Measurements from ENCODE around the gene AKT1S1.
A peak's percentile ranks its signal among the peaks of the same experiment; 100 is the strongest.

Gene AKT1S1

DNA sequence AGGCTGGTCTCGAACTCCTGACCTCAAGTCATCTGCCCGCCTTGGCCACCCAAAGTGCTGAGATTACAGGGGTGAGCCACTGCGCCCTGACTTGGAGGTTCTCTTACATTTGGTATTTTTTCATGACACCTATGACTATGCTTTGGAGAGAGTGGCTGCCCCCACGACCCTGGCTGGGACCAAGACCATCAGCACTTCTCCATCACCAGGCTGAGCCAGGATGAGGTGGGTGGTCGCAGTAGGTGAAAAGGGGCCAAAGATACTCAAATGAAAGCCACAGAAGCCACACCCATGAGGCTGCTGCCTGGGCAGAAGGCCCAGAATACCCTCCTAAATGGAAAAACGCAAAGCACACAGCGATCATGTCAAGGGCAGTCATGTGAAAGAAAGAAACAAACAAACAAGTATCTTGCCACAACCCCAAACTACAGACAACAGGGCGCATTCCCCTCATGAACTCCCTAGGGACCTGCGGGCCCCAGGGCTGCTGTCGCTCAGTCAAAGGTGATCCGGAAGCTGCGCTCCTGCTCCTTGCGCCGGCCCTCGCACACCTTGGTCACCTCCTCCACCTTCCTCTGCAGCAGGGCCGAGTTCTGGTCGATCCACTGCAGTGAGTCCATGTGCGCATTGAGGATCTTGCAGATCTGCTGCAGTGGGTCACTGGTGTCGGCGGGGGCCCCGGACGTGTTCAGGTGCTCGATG, 30.7 kb upstream of the AKT1S1 start:
- DNase-seq (ENCODE audit: low spot score): no peak

DNA sequence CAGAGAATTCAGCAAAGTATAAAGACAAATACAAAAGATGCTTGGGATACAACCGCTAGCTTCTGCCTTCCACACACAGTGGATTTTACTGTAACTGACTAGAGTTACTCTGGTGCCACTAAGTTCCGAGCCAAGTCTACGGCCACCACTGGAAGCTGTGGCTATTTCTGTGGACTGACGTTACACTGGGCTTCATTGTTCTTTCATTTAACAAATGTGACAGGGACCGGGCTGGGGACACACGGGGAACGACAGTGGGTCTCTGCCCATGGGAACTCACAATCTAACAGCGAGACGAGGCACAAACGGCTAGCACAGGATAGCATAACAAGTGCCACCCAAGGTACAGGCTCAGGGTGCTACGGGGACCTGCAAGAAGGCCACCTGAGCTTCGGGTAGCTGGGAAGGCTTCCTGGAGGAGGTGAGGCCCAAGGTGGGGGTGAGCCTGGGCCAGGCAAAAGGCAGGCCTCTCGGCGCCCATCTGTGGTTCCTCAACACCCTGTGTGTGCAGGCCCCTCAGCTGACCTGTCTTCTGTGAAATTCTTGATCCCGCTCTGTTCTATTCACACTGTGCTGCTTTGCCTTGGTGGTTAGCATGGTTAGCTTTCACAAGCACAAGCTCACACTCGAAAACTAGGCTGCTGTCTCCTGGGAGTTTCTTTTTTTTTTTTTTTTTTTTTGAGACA, 29.9 kb upstream of the AKT1S1 start:
- peak; percentile 61 for DNase-seq (ENCODE audit: low spot score)

DNA sequence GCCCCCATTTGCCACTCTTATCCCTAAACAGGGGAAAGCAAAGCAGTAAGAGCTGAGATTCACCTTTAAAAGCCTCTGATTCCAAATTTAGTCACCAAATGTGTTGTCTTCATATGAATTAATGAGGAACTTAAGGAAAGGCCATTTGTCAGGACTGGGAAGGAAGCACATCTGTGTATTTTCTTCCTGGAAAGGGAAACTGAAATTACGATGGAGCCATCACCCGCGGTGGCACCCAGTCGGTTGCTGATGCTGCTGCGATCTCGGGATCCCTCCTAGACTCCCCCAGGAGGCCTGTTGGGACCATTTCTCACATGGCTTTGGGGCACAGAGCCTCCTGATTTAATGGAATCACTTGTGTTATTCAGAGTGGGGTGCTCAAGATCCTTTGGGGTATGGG, 27.0 kb upstream of the AKT1S1 start:
- DNase-seq (ENCODE audit: low spot score): no peak

DNA sequence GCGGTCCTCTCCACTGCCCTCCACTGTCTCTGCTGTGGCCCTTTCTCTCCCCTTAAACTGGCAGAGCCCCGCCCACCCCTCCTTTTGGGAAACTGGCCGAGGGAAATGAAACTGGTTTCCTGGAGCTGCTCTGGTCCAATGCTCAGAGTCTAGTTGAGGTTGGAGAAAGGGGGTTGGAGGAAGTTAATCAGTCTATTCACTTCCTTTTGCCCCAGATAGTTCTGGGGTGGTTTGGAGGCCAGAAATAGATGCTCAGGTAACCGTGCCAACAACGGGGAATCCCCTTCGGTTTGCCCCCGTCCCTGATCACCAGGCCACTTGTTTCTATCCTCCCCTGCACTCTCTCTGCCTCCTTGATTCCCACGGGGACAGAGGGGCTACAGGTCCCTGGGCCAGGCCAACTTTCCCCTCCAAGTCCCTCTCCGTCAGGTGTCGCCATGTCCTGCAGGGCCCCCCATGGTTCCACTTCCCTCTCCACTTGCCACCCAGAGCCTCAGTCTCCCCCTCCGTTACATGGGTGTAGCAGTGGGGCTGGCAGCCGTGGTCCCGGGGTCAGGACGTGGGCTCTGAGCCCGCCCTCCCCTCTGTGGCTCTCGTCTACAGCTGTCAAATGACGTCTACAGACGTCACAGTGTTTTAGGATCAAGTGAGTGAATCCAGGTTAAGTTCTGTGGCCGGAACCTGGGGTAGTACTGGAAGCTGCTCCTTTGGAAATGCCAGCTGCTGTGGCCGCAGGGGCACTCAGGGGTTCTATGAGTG, 19.9 kb upstream of the AKT1S1 start, which contains the start of gene IL4I1:
Gene IL4I1, minus strand, starts transcription at position 25 of the 759 bp plus-strand sequence. CDS start 727 bp downstream, outside the sequence.
- no peak for DNase-seq (ENCODE audit: low spot score)

DNA sequence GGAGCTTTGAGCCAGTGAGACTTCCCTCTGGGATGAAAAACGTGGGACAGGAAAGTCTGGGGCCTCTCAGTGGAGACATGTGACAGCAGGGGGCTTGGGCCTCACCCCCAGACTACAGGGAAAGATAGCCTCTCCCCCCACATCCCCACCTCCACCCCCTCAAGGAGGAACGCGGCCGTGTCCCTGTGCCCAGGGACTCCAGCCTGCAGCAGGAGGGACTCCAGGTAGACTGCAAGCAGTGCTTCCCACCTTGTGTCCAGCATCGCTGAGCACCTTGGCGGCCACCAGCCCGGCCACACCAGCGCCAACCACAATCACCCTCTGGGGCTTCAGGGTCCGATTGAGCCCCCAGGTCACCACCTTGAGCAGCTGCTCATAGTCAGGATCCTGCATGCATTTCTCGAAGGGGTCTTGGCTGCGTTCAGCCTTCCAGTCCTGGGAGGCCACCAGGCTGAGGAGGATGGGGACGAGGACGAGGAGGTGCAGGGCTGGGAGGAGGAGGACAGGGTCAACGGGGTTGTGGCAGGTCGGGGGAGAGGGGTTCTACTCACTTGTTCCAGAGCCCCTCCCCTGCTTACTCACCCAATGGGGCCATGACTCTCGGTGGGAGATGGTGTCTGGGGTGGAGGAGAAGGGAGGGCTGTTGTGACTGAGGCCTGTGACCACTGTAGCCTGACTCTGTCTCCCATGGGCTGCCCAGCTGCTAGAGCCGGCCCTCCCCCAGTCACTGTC, 18.6 kb upstream of the AKT1S1 start:
- no peak for DNase-seq (ENCODE audit: low spot score)

DNA sequence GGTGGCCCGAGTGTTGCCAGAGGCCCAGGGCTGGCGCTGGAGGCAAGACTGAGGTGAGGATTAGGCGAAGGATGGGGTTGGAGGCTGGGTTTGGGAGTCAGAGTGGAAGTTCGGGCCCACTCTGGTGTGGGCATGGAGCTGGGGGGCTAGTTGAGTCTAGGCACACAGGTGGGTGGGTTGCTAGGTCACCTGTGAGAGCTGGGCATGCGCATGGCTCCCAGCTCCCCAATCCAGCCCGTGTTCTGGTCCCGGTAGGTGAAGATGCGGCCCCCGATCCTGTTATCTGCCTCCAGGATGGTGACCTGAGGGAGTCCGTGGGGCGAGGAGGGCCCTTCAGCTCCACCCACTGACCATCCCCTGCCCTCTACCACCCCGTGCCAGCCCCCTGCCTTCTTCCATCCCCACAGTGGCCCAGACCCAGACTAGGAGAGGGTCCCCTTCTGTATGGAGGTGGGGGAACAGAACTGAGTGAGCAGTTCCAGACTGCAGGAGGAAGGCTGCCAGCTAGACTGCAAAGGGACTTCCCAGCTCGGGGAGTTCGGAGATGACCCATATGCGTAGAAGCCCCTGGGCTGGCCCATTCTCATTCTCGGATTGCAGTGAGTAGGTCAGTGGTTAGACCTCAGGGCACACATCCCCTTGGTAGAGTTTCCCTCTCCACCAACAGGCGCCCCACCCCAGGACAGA, 17.9 kb upstream of the AKT1S1 start:
- DNase-seq (ENCODE audit: low spot score): no peak

DNA sequence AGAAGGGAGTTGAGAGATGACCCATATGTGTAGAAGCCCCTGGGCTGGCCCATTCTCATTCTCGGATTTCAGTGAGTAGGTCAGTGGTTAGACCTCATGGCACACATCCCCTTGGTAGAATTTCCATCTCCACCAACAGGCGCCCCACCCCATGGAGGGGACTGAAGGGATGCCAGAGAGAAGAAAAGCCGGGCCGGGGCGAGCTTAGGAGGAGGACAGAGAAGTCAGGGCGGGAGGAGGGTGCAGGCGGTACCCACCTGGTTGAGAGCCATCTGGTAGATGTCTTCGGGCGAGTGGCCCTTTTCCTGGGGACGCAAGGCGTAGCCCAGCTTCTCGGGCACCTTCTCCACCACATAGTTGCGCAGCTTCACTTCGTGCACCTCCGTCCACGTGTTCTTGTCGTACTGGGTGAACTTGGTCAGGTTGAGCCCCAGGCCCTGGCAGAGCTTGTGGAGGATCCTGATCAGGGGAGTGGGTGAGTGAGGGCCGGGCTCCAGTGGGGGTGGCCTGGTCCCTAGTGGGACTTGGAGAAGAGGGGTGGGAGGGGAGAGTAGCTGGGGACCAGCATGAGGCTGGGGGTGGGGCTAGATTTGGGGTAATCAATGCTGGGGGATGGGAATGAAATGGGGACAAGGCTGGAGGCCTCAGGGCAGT, 17.0 kb upstream of the AKT1S1 start:
- no peak for DNase-seq (ENCODE audit: low spot score)

DNA sequence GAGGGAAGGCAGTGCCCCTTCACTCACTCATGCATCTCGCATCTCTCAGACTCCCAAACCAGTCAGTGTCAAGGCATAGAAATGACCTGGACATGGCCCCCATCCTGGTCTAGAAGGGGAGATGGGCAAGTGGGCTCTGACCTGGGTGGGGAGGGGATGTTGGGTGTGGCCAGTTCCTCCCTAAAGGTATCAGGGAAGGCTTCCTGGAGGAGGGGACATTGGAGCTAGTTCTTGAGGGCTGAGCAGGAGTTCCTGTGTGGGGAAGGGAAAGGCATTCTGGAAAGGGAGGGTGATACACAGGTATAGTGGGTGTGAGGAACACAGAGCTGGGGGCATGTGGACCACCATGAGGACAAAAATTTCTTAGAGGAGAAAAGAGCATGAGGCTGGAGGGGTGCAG, 15.6 kb upstream of the AKT1S1 start:
- DNase-seq (ENCODE audit: low spot score): no peak

DNA sequence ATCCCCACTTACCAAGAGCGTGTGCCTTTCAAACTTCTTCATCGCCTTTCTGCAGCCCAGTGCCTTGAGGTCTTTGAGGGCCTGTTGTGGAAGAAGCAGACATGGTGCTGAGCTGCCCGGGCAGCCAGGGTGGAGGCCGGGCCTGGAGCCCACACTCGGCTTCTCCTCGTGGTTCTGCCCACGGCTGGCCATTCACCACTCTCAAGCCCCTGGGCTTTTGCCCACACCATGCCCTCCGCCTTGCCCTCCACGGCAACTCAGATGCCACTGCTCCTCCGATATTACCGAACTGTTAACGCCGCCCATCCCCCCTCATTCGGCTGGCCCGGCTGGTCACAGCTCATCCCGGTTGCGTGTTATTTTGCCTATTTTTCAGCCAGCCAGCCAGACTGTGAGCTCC, 14.2 kb upstream of the AKT1S1 start:
- DNase-seq (ENCODE audit: low spot score): no peak

DNA sequence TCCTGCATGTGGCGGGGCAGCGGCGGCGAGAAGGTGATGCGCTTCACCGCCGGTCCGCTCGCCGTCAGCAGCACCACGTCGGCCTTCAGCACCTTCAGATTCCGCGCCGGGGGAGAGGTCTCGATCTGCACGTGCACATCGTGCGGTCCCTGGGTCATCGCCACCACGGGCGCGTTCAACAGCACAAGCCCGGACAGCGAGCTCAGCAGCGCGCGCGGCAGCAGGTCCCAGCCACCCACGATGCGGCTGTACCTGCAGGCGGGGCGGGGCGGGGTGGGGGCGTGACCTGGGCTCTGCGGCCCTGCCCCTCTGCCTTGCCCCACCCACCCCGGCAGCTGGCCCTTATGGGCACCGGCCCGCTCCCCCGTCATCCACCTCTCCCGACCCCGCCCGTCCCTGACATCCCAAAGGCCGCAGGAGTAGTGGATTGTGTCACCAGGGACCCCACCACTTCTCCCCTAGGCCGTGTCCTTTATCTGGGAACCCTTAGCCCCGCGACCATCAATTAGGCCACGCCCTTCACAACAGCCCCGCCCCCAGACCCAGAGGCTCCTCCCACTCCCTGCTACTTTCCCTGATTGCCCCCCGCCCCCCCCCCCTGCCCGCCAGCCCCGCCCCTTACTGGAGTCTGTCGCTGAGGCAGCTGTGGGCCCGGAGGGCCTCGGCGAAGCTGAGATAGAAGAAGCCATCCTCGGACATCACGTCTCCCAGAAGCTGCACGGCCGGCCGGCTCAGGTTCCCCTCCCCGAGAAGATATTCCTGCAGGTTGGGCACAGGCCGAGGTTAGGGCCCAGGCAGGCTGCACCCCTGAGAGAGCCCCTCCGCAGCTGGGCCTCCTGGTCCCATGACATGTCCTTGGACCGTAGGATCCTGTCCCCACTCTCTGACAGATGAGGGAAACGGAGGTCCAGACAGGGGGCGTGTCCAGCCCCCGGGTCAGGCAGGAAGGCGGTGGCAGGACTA, 13.5 kb upstream of the AKT1S1 start:
- DNase-seq (ENCODE audit: low spot score): no peak

DNA sequence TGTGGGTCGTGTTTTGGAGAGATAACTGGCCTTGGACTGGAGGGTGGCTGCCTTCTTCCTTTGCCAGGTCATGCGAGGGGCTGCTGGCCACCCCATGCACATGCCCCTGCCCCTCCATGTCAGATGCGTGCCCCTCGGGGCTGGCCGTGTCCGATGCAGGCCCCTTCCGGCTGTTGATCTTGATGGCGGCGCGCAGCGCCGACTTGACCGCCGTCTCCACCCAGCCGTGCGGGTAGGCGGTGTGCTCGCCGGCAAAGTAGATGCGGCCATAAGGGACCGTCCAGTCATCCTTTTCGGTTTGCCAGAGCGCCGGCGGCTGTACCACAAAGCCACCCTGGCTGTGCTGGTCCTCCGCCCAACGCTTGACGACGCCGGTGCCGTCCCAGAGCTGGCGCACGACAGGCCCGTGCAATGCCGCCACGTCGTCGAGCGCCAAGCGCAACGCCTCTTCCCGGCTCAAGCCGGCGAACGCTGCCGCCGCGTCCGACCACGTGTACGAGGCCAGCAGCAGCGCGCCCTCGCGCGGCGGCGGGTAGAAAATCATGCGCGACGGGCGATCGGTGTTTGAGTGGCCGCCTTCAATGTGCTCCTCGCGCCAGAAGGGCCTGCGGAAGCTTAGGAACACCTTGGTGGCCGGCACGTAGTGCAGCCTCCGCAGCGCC, 12.7 kb upstream of the AKT1S1 start:
- no peak for DNase-seq (ENCODE audit: low spot score)

DNA sequence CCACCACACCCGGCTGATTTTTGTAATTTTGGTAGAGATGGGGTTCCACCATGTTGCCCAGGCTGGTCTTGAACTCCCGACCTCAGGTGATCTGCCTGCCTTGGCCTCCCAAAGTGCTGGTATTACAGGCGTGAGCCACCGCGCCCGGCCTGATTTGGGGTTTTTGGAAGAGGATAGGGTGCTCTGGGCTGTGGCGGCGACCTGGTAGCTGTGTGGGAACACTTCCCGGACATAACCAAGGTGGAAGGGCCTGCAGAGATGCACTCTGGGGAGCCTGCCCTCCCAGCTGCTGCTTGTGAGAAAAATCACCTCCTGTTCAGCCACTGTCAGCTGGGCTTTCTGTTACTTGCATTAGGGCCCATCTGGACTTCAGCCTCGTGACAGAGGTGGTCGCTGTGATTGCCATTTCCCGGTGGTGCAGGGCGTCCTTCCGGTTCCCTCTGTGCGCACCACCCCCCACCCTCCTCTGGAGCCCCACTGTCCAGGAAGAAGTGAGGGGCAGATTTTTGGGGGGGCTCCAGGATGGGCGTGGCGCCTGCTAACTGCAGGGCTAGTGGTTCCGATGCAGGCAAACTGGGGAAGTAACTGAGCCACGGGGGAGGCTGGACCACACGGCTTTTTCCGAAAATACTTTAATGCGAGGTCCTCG, 12.0 kb upstream of the AKT1S1 start:
- no peak for DNase-seq (ENCODE audit: low spot score)

DNA sequence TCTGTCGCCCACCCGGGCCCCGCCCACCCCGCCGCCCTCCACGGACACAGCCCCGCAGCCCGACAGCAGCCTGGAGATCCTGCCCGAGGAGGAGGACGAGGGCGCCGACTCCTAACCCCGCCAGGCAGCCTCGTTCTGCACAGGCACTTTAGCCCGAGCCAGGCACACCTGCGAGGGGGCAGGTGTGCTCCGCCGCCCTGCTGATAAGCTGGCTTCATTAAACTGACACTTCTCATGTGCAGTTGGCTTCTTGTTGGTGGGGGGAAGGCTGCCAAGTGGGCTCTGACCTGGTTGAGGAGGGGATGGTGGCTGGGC, 11.3 kb upstream of the AKT1S1 start:
- no peak for DNase-seq (ENCODE audit: low spot score)

DNA sequence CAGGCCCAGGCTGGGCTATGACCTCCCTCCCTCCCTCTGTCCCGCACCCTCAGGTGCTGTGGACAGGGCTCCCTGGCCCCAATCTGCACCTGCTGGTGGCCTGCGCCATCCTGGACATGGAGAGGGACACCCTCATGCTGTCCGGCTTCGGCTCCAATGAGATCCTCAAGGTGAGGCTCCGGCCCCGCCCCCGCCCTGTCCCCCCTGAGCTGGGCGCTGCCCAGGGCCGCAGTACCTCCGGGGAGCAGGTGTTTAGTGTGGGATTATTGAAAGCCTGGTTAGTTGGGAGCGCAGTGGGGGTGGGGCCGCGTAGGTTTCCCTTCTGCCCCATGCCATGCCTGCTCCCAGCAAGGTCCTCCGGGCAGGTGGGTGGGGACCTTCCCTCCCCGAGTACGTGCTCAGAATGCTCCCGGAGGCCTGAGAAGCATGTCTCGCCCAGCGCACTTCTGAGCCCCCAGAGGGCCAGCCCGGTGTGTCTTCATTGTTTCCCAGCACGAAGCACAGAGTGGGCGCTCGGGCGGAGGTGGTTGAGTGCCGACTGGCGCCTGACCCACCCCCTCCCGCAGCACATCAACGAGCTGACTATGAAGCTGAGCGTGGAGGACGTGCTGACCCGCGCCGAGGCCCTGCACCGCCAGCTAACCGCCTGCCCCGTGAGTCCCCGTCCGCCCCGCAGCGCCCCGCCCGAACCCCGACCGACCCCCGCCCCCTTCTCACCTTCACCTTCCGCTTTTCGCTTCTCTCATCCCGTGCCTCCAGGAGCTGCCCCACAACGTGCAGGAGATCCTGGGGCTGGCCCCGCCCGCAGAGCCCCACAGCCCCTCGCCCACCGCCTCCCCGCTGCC, 10.7 kb upstream of the AKT1S1 start:
- no peak for DNase-seq (ENCODE audit: low spot score)

DNA sequence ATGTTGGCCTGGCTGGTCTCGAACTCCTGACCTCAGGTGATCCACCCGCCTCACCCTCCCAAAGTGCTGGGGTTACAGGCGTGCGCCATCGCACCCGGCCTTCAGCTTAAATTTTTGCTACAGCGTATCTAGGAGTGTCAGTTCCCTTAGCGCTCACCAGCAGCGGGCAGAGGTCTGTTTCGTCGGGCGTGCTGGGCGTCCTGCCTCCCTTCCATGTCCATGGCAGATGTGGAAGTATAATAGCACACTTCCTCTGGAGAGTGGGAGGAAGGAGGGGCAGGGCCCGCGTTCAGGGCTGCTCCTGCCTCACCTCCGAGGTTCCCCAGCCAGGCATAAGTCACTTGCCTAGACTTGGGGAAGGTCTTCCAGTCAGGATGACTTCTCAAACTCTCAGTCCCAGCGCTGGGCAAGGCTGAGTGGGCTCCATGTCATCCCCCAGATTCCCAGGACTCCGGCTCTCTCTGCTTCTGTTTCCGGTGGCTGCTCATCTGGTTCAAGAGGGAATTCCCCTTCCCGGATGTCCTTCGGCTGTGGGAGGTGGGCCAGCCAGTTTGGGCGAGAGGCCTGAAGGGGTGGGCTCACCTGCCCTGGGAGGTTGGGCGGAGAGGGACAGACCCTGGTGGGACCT, 10.0 kb upstream of the AKT1S1 start:
- DNase-seq (ENCODE audit: low spot score): no peak

DNA sequence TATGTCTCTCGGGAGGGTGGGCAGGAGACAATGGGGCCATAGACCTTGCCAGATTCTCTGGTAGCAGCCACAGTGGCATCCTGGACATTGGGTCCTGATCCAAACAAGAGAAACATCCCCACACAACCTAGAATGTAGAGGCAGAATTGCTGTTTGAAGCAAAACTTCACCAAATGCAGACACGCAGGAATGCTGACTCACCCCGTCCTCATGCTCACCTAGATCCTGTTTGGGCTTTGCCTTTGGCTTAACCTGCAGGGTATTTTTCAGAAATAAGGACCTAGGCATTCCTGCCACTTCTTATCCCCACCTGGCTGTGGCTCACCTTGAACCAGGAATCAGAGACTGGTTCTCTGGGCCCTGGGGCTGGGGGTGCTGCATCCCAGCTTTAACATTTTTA, 7.6 kb upstream of the AKT1S1 start:
- no peak for DNase-seq (ENCODE audit: low spot score)

DNA sequence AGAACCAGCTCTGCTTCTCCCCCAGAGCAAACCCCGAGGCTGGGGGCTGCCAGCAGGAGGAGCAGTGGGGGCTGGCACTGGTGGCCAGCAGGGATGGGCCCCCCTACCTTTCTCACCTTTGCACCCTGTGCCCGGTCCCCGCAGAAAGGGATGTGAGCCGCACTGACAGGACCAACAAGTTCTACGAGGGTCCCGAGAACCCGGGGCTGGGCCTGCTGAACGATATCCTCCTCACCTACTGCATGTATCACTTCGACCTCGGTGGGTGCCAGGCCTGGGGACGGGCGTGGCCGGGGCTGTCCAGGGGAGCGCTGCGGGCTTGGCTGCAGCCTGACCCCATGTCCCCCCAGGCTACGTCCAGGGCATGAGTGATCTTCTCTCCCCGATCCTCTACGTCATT, 7.0 kb upstream of the AKT1S1 start:
- DNase-seq (ENCODE audit: low spot score): no peak

DNA sequence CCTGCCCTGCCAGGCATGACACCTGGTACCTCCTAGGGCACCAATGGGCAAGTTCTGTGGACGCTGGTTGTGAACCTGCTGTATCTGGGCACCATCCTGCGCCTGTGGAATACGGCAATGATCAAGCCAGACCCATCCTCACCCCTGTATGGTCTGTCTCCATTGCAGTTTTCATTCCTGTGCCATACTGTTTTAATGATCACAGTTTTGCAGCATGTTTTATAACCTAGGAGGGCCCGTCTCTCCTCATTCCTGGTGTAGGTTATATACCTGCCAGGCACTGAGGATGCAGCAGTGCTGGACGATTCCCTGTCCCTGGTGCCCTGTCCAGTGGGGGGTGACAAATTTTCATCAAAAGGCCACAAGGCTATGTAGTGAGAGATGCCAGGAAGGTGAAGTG, 5.9 kb upstream of the AKT1S1 start:
- DNase-seq (ENCODE audit: low spot score): no peak
